Activated CD4-positive, alpha-beta T cell treated with anti-CD3 and anti-CD28 coated beads for 36 hours (primary cell): Measurements from ENCODE around the gene ZNF850. TPM values are rescaled to one million over a fixed set of nuclear protein-coding genes. Genes with fewer than 3 reads are reported as not detected.

Experiments
- total RNA-seq, 2 experiments: library from RNA; stranded (reverse); gene quantifications; one replicate each; pipeline ENCODE4 v1.2.3, GENCODE V29; 2021

ZNF850 gene
- total RNA-seq, 2 experiments from 2014 or later = 7.0 to 10.7 TPM

Other genes with a start within 250 kb of the ZNF850 start
- 1 to 10 TPM; 5.7 to 8.2 TPM for gene ZNF260, start 244.5 kb downstream of the ZNF850 start, total RNA-seq
- 10 to 100 TPM; 12.5 to 19.2 TPM for gene ZNF529, start 199.5 kb downstream of the ZNF850 start, total RNA-seq
- gene ZNF382, start 167.5 kb downstream of the ZNF850 start, total RNA-seq = 10 to 100 TPM; 14.9 to 20.0 TPM
- gene ZNF461, start 106.0 kb downstream of the ZNF850 start, total RNA-seq = 1 to 10 TPM; 5.7 to 6.5 TPM
- 1 to 10 TPM; 7.4 to 8.6 TPM for gene ZNF567, start 85.2 kb downstream of the ZNF850 start, total RNA-seq
- gene ZNF790, start 65.6 kb upstream of the ZNF850 start, total RNA-seq = 1 to 10 TPM; 7.1 to 8.8 TPM
- 1 to 10 TPM; 3.5 to 4.6 TPM for gene ZNF345, start 78.1 kb upstream of the ZNF850 start, total RNA-seq
- 1 to 10 TPM; 7.1 TPM for gene ZNF829, start 143.5 kb upstream of the ZNF850 start, total RNA-seq
- 1 to 10 TPM; 6.5 to 8.4 TPM for gene ZNF568, start 143.5 kb upstream of the ZNF850 start, total RNA-seq